K562 (cell line): ENCODE results near the gene MARCHF9. TPM values are rescaled to one million over a fixed set of nuclear protein-coding genes. Genes with fewer than 3 reads are reported as not detected.
A peak's percentile ranks its signal among the peaks of the same experiment; 100 is the strongest.

ENCODE experiments used
- CBFA2T3 ChIP-seq: fragments of 450-650 bp; IDR thresholded peaks from 2 replicates; pipeline ENCODE4 v1.6.1; 2017
- CREM ChIP-seq: IDR thresholded peaks from 2 replicates; pipeline ENCODE4 v1.6.1; 2014; ENCODE audit warnings: antibody characterized with exemption, low read depth
- CXXC5 ChIP-seq: fragments of 250-450 bp; sonication (Bioruptor Pico); IDR thresholded peaks from 2 replicates; pipeline ENCODE4 v1.8.0; 2022; ENCODE audit warnings: inconsistent platforms, mild to moderate bottlenecking, moderate library complexity
- FOXJ3 ChIP-seq: sonication (generic); formaldehyde crosslinking; IDR thresholded peaks from 2 replicates; pipeline ENCODE4 v1.4.0; 2020; ENCODE audit warnings: mild to moderate bottlenecking, missing genetic modification reagents
- HBP1 ChIP-seq: fragments of 450-650 bp; formaldehyde crosslinking; IDR thresholded peaks from 2 replicates; pipeline ENCODE4 v1.4.0; 2022; ENCODE audit warnings: missing genetic modification characterization
- HNRNPK ChIP-seq: fragments of 200-400 bp; formaldehyde crosslinking; IDR thresholded peaks from one replicate; pipeline ENCODE4 v1.6.1; 2018; ENCODE audit warnings: mild to moderate bottlenecking, low read depth, low read length; ENCODE audit not compliant: poor library complexity, severe bottlenecking
- KLF16 ChIP-seq: IDR thresholded peaks from 2 replicates; pipeline ENCODE4 v1.6.1; 2016; ENCODE audit warnings: antibody characterized with exemption
- MECOM ChIP-seq: fragments of 250-450 bp; sonication (Bioruptor Pico); IDR thresholded peaks from 2 replicates; pipeline ENCODE4 v1.8.0; 2022; ENCODE audit warnings: inconsistent platforms
- NCOA4 ChIP-seq: fragments of 450-650 bp; IDR thresholded peaks from 2 replicates; pipeline ENCODE4 v1.6.1; 2018; ENCODE audit warnings: mild to moderate bottlenecking; ENCODE audit not compliant: partially characterized antibody
- PYGO2 ChIP-seq: fragments of 450-650 bp; IDR thresholded peaks from 2 replicates; pipeline ENCODE4 v1.6.1; 2016; ENCODE audit warnings: mild to moderate bottlenecking, missing genetic modification characterization, moderate library complexity, missing compliant biosample characterization
- SAFB ChIP-seq: fragments of 200-400 bp; formaldehyde crosslinking; IDR thresholded peaks from 2 replicates; pipeline ENCODE4 v1.6.1; 2017; ENCODE audit warnings: low read depth, low read length, borderline replicate concordance
- ZNF274 ChIP-seq: IDR thresholded peaks from 2 replicates; pipeline ENCODE4 v1.6.1; 2011; ENCODE audit warnings: low read depth, mild to moderate bottlenecking, low read length, moderate library complexity, borderline replicate concordance
- ZNF277 ChIP-seq: fragments of 250-450 bp; sonication (Bioruptor Pico); IDR thresholded peaks from 2 replicates; pipeline ENCODE4 v1.8.0; 2022; ENCODE audit warnings: inconsistent platforms, mild to moderate bottlenecking, moderate library complexity, borderline replicate concordance
- ZNF3 ChIP-seq: fragments of 250-450 bp; sonication (Bioruptor Pico); IDR thresholded peaks from 2 replicates; pipeline ENCODE4 v1.5.0; 2021; ENCODE audit warnings: mild to moderate bottlenecking, moderate library complexity
- ZNF586 ChIP-seq: fragments of 450-650 bp; formaldehyde crosslinking; conservative IDR thresholded peaks from 2 replicates; pipeline ENCODE4 v1.4.0; 2020; ENCODE audit warnings: mild to moderate bottlenecking, moderate library complexity
- polyA plus RNA-seq, 8 experiments: library from polyadenylated mRNA; depleted of rRNA in 4 of 8; stranded (reverse) in 5 of 8; unstranded in 3 of 8; fragments of >200 nt; fragmentation: Nextera tagmentation in 2 of 8; fragmentation: Illumina TruSeq in 1 of 8; extraction: Ambion mirVana in 2 of 8; extraction: Trizol in 1 of 8; gene quantifications; 2 replicates each; pipeline versions ENCODE4 v1.2.1 to v1.2.3, GENCODE V29; 2011 to 2014; ENCODE audit warnings: inconsistent platforms in 1 of 8, missing spikeins in 1 of 8
- total RNA-seq, 7 experiments: library from RNA; depleted of rRNA in 6 of 7; stranded (reverse); fragments of >200 nt in 6 of 7; fragmentation: Illumina TruSeq in 2 of 7; extraction: Trizol in 2 of 7; gene quantifications; 2 replicates each; pipeline versions ENCODE4 v1.2.1 to v1.2.3, GENCODE V29; 2011 to 2021; ENCODE audit warnings: low replicate concordance in 1 of 7
- TF ChIP-seq, protein P1 (sequence below): fragments of 250-450 bp; sonication (Bioruptor Pico); IDR thresholded peaks from 2 replicates; pipeline ENCODE4 v1.8.0; 2022; ENCODE audit warnings: inconsistent platforms
- TF ChIP-seq, protein P2 (sequence below): fragments of 450-650 bp; conservative IDR thresholded peaks from 2 replicates; pipeline ENCODE4 v1.6.1; 2016; ENCODE audit warnings: missing genetic modification characterization, low read depth, mild to moderate bottlenecking, control low read depth, missing compliant biosample characterization
- TF ChIP-seq, protein P3 (sequence below), 2 experiments: IDR thresholded peaks; 2 replicates each; pipeline ENCODE4 v1.6.1; 2011; ENCODE audit warnings: borderline replicate concordance in 1 of 2, control low read depth in 1 of 2, low read depth in 1 of 2, low read length in 1 of 2, mild to moderate bottlenecking in 1 of 2, mixed read lengths in 1 of 2, moderate library complexity in 1 of 2; ENCODE audit not compliant: insufficient read depth in 1 of 2, insufficient read length in 1 of 2, poor library complexity in 1 of 2, severe bottlenecking in 1 of 2; ENCODE audit errors: extremely low read depth in 1 of 2

The MARCHF9 gene
- total and polyA plus RNA-seq, 9 of the 15 experiments (the other 6 are each of a cell fraction or from before 2014, with no cell fraction given): 0.80 to 12.4 (median 6.2) TPM

- TF ChIP-seq MECOM (CRISPR knock-in tag): no peak
- TF ChIP-seq CREM: peak; percentile 65
- no peak for TF ChIP-seq HNRNPK
- TF ChIP-seq KLF16: 0 out of 2 replicates have a peak, but pooled peaks have one; percentile 36
- no peak for TF ChIP-seq SAFB
- TF ChIP-seq CBFA2T3: no peak
- no peak for TF ChIP-seq PYGO2 (tag)
- TF ChIP-seq, protein P1, sequence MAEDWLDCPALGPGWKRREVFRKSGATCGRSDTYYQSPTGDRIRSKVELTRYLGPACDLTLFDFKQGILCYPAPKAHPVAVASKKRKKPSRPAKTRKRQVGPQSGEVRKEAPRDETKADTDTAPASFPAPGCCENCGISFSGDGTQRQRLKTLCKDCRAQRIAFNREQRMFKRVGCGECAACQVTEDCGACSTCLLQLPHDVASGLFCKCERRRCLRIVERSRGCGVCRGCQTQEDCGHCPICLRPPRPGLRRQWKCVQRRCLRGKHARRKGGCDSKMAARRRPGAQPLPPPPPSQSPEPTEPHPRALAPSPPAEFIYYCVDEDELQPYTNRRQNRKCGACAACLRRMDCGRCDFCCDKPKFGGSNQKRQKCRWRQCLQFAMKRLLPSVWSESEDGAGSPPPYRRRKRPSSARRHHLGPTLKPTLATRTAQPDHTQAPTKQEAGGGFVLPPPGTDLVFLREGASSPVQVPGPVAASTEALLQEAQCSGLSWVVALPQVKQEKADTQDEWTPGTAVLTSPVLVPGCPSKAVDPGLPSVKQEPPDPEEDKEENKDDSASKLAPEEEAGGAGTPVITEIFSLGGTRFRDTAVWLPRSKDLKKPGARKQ (CRISPR knock-in tag): no peak
- no peak for TF ChIP-seq FOXJ3 (CRISPR knock-in tag)
- TF ChIP-seq ZNF274: no peak
- TF ChIP-seq, protein P2, sequence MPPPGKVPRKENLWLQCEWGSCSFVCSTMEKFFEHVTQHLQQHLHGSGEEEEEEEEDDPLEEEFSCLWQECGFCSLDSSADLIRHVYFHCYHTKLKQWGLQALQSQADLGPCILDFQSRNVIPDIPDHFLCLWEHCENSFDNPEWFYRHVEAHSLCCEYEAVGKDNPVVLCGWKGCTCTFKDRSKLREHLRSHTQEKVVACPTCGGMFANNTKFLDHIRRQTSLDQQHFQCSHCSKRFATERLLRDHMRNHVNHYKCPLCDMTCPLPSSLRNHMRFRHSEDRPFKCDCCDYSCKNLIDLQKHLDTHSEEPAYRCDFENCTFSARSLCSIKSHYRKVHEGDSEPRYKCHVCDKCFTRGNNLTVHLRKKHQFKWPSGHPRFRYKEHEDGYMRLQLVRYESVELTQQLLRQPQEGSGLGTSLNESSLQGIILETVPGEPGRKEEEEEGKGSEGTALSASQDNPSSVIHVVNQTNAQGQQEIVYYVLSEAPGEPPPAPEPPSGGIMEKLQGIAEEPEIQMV: no peak
- TF ChIP-seq, protein P3, sequence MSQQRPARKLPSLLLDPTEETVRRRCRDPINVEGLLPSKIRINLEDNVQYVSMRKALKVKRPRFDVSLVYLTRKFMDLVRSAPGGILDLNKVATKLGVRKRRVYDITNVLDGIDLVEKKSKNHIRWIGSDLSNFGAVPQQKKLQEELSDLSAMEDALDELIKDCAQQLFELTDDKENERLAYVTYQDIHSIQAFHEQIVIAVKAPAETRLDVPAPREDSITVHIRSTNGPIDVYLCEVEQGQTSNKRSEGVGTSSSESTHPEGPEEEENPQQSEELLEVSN (IDR thresholded peaks at IDR 0.05; ENCODE audit: borderline replicate concordance in 1 of 2, extremely low read depth in 1 of 2, insufficient read depth in 1 of 2, insufficient read length in 1 of 2, low read depth in 1 of 2, low read length in 1 of 2, poor library complexity in 1 of 2, severe bottlenecking in 1 of 2): no peak
- TF ChIP-seq HBP1 (CRISPR knock-in tag): no peak
- TF ChIP-seq ZNF277 (CRISPR knock-in tag): no peak
- TF ChIP-seq ZNF586 (CRISPR knock-in tag): no peak
- TF ChIP-seq CXXC5 (CRISPR knock-in tag): peak; percentile 44
- TF ChIP-seq NCOA4: no peak
- no peak for TF ChIP-seq ZNF3 (CRISPR knock-in tag)
Observed at GRCh38 chr12:57756406-57757341, 1.8 kb downstream of the MARCHF9 start (continued).
